WI38 (cell line): ENCODE data around the gene ANAPC2.
A peak's percentile ranks its signal among the peaks of the same experiment; 100 is the strongest.

Experiments used
- H3K4me3 ChIP-seq: 2 replicates; pipeline ENCODE4 v1.5.1; 2011; ENCODE audit warnings: low read depth, mild to moderate bottlenecking, control low read depth, low read length
- CTCF ChIP-seq: IDR thresholded peaks from 2 replicates; pipeline ENCODE4 v1.5.1; 2012; ENCODE audit warnings: low read depth, mild to moderate bottlenecking, control low read depth, low read length

ANAPC2 gene

GRCh38 chr9:137224830-137225694, 36.7 kb upstream of the ANAPC2 start, which contains the start of gene CYSRT1:
Gene CYSRT1 (plus strand): TSS chr9:137225174. CDS start chr9:137225622, 448 bp downstream.
- no peak for TF ChIP-seq CTCF
- H3K4me3 ChIP-seq: peak within 1 kb of the TSS; percentile 79

GRCh38 chr9:137223078-137223970, 35.0 kb upstream of the ANAPC2 start:
- no peak for TF ChIP-seq CTCF
- peak overlapping the region; percentile 79 for H3K4me3 ChIP-seq

GRCh38 chr9:137222190-137223077, 34.1 kb upstream of the ANAPC2 start, which contains the start of gene RNF208:
Gene RNF208 (minus strand): TSS chr9:137222240. CDS start chr9:137221212, 1,028 bp downstream.
- no peak for TF ChIP-seq CTCF
- peak within 1 kb of the TSS; percentile 47 for H3K4me3 ChIP-seq

- no peak overlapping the region for H3K4me3 ChIP-seq
- no peak for TF ChIP-seq CTCF
Measured at GRCh38 chr9:137221506-137222111, 33.2 kb upstream of the ANAPC2 start.

GRCh38 chr9:137221095-137221505, 32.7 kb upstream of the ANAPC2 start:
- H3K4me3 ChIP-seq: no peak overlapping the region
- TF ChIP-seq CTCF: no peak

- no peak overlapping the region for H3K4me3 ChIP-seq
- no peak for TF ChIP-seq CTCF
Measured at GRCh38 chr9:137220317-137221094, 32.1 kb upstream of the ANAPC2 start.
